Activated CD8-positive, alpha-beta T cell treated with anti-CD3 and anti-CD28 coated beads for 36 hours (primary cell): ENCODE measurements around the gene DUSP12. TPM values are rescaled to one million over a fixed set of nuclear protein-coding genes. Genes with fewer than 3 reads are reported as not detected.

Experiments
- ATAC-seq: fragments of 200-7000 bp; cut with Tn5 transposase; one replicate; pipeline ENCODE4 v1.10.0; 2021; ENCODE audit warnings: mild to moderate bottlenecking, moderate library complexity
- CTCF ChIA-PET: fragments of 350-600 bp; sonication (Branson Sonifier 250); formaldehyde crosslinking; loops from one replicate; lab custom pipeline; 2021; ENCODE audit warnings: antibody characterized with exemption; lab: Charles Lee
- POLR2A ChIA-PET: fragments of 350-600 bp; sonication (Branson Sonifier 250); formaldehyde crosslinking; loops from one replicate; lab custom pipeline; 2021; ENCODE audit warnings: antibody characterized with exemption; lab: Charles Lee
- DNase-seq: peaks from one replicate; pipeline ENCODE4 v3.0.0-alpha.2; 2020
- H3K27ac Mint-ChIP-seq: one replicate; pipeline ENCODE4 v1.8.0; 2021; ENCODE audit warnings: mild to moderate bottlenecking, mixed read lengths
- H3K27me3 Mint-ChIP-seq: one replicate; pipeline ENCODE4 v1.8.0; 2021; ENCODE audit warnings: mixed read lengths
- H3K36me3 Mint-ChIP-seq: one replicate; pipeline ENCODE4 v1.8.0; 2021; ENCODE audit warnings: low read depth, mixed read lengths
- H3K4me1 Mint-ChIP-seq: one replicate; pipeline ENCODE4 v1.8.0; 2021; ENCODE audit warnings: low read depth, mixed read lengths
- H3K4me3 Mint-ChIP-seq: one replicate; pipeline ENCODE4 v1.8.0; 2021; ENCODE audit warnings: mild to moderate bottlenecking, moderate library complexity, mixed read lengths
- H3K9me3 Mint-ChIP-seq: one replicate; pipeline ENCODE4 v1.8.0; 2021; ENCODE audit warnings: mixed read lengths
- intact Hi-C: fragments of 100-400 bp; cut with micrococcal nuclease; formaldehyde crosslinking; loops from one replicate; pipeline ENCODE4 v1.10.0; 2022
- total RNA-seq, 2 experiments: library from RNA; stranded (reverse); gene quantifications; one replicate each; pipeline ENCODE4 v1.2.3, GENCODE V29; 2021
- TF ChIP-seq, protein P1 (sequence below): fragments of 200-600 bp; IDR thresholded peaks from one replicate; pipeline ENCODE4 v1.8.0; 2022; ENCODE audit warnings: antibody characterized with exemption, mild to moderate bottlenecking

DUSP12 gene
- total RNA-seq, 2 experiments from 2014 or later, result 25.3 to 25.4 TPM

GRCh38 chr1:161706482-161707347 is 42.9 kb upstream of the DUSP12 start, which contains the start of gene FCRLA:
TSS of gene FCRLA (plus strand) at chr1:161707229. CDS start at chr1:161707265, 36 bp downstream.
- ChIA-PET CTCF (interaction anchor here (0.9 to 2.0 kb wide), 4 partner anchors 15 to 219 kb away, joined by 3 to 7 read pairs (median 3); no protein-coding TSS in a partner anchor), POLR2A (interaction anchor here (1.6 kb wide), 1 partner anchor 25 kb away, joined by 4 read pairs; no protein-coding TSS in a partner anchor)
- no peaks in the 10 kb centered on the region for H3K36me3 Mint-ChIP-seq
- DNase-seq, result no peak
- peaks cover 11% of the 10 kb centered on the region for H3K27me3 Mint-ChIP-seq
- H3K9me3 Mint-ChIP-seq, result no peaks in the 10 kb centered on the region
- TF ChIP-seq, protein P1, sequence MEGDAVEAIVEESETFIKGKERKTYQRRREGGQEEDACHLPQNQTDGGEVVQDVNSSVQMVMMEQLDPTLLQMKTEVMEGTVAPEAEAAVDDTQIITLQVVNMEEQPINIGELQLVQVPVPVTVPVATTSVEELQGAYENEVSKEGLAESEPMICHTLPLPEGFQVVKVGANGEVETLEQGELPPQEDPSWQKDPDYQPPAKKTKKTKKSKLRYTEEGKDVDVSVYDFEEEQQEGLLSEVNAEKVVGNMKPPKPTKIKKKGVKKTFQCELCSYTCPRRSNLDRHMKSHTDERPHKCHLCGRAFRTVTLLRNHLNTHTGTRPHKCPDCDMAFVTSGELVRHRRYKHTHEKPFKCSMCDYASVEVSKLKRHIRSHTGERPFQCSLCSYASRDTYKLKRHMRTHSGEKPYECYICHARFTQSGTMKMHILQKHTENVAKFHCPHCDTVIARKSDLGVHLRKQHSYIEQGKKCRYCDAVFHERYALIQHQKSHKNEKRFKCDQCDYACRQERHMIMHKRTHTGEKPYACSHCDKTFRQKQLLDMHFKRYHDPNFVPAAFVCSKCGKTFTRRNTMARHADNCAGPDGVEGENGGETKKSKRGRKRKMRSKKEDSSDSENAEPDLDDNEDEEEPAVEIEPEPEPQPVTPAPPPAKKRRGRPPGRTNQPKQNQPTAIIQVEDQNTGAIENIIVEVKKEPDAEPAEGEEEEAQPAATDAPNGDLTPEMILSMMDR, result no peak
- no peaks in the 10 kb centered on the region for H3K4me1 Mint-ChIP-seq
- ATAC-seq, result peak; percentile 85
- no peak within 1 kb of the TSS for H3K27ac Mint-ChIP-seq
- intact Hi-C loops, result no loop called here
- no peak within 1 kb of the TSS for H3K4me3 Mint-ChIP-seq

GRCh38 chr1:161707503-161707902 is 42.1 kb upstream of the DUSP12 start:
- TF ChIP-seq, protein P1, result no peak
- Mint-ChIP-seq H3K36me3 (no peaks in the 10 kb centered on the region), H3K27ac (no peak overlapping the region), H3K4me1 (no peaks in the 10 kb centered on the region), H3K27me3 (peaks cover 11% of the 10 kb centered on the region), H3K4me3 (no peak overlapping the region), H3K9me3 (no peaks in the 10 kb centered on the region)
- POLR2A ChIA-PET, result interaction anchor here (0.6 to 1.6 kb wide), 2 partner anchors 24 to 44 kb away, joined by 3 to 4 read pairs; no protein-coding TSS in a partner anchor
- CTCF ChIA-PET, result interaction anchor here (0.8 to 2.0 kb wide), 4 partner anchors 16 to 222 kb away, joined by 3 to 7 read pairs (median 3); no protein-coding TSS in a partner anchor
- DNase-seq (no peak), ATAC-seq (no peak)
- intact Hi-C loops, result no loop called here

DNA sequence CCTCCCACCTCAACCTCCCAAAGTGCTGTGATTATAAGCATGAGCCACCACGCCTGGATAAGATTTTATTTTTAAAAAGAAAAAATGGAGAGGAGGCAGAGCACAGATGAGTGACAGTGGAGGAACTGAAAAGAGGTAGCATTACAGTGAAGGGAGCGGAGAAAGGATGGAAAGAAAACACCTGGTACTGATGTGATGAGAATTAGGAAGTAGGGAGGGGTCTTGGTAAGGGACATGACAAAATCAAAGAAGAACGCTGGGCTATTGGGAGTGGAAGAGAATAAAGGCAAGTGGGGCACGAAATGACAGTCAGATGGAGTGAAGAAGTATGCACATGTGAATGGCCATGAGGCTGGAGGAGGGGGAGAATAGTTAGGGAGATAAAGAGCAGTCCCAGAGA is 40.2 kb upstream of the DUSP12 start:
- Mint-ChIP-seq H3K27ac (no peak overlapping the region), H3K4me3 (no peak overlapping the region), H3K27me3 (peaks cover 8% of the 10 kb centered on the region), H3K9me3 (no peaks in the 10 kb centered on the region), H3K4me1 (no peaks in the 10 kb centered on the region), H3K36me3 (no peaks in the 10 kb centered on the region)
- no peak for DNase-seq
- POLR2A ChIA-PET, result no interaction called here
- TF ChIP-seq, protein P1, result no peak
- CTCF ChIA-PET, result no interaction called here
- intact Hi-C loops, result no loop called here
- ATAC-seq, result no peak

DNA sequence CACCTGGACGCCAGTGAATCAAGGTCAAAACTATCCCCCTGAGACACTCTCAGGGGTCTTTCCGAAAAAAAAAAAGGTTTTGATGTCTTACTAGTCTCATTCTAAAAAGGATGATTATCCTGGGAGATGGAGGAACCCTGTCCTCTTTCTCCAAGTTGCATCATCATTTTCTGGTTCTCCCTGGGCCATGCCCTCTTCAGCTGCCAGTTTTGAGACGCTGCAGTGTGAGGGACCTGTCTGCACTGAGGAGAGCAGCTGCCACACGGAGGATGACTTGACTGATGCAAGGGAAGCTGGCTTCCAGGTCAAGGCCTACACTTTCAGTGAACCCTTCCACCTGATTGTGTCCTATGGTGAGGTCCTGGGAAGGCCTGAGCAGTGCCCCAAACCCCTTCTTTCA is 39.0 kb upstream of the DUSP12 start:
- Mint-ChIP-seq H3K4me1 (no peaks in the 10 kb centered on the region), H3K4me3 (no peak overlapping the region), H3K27me3 (peaks cover 11% of the 10 kb centered on the region), H3K36me3 (no peaks in the 10 kb centered on the region), H3K27ac (no peak overlapping the region), H3K9me3 (no peaks in the 10 kb centered on the region)
- TF ChIP-seq, protein P1, result no peak
- ChIA-PET CTCF (no interaction called here), POLR2A (interaction anchor here (1.3 kb wide), 1 partner anchor 18 kb away, joined by 3 read pairs; no protein-coding TSS in a partner anchor)
- intact Hi-C loops, result no loop called here
- DNase-seq (no peak), ATAC-seq (no peak)
